H1 (cell line): Measurements from ENCODE around the gene CDC42EP5.

ENCODE experiments used
- CREB1 ChIP-seq: IDR thresholded peaks from 2 replicates; pipeline ENCODE4 v1.6.1; 2012; ENCODE audit warnings: inconsistent platforms
- CTCF ChIP-seq, 3 experiments: IDR thresholded peaks; 1 replicate in 2 of 3; 2 replicates in 1 of 3; pipeline versions ENCODE4 v1.5.1 to v1.6.1; 2011; ENCODE audit warnings: low read length in 3 of 3, mild to moderate bottlenecking in 3 of 3, inconsistent platforms in 2 of 3, low read depth in 1 of 3, moderate library complexity in 1 of 3; ENCODE audit not compliant: insufficient read depth in 1 of 3; ENCODE audit errors: control extremely low read depth in 1 of 3
- GABPA ChIP-seq: IDR thresholded peaks from 2 replicates; pipeline ENCODE4 v1.6.1; 2011; ENCODE audit warnings: mild to moderate bottlenecking, low read length, moderate library complexity, borderline replicate concordance; ENCODE audit not compliant: insufficient read depth
- NANOG ChIP-seq: IDR thresholded peaks from 2 replicates; pipeline ENCODE4 v1.6.1; 2011; ENCODE audit warnings: low read length, low read depth, mild to moderate bottlenecking, inconsistent platforms; ENCODE audit not compliant: insufficient read depth, poor library complexity, severe bottlenecking
- POLR2A ChIP-seq, 2 experiments: IDR thresholded peaks; 1 replicate in 1 of 2; 2 replicates in 1 of 2; pipeline ENCODE4 v1.6.1; 2011; ENCODE audit warnings: low read depth in 2 of 2, low read length in 2 of 2, mild to moderate bottlenecking in 2 of 2; ENCODE audit errors: control extremely low read depth in 1 of 2
- POLR2AphosphoS5 ChIP-seq: IDR thresholded peaks from 2 replicates; pipeline ENCODE4 v1.6.1; 2011; ENCODE audit warnings: low read depth, low read length
- RAD21 ChIP-seq, 2 experiments: IDR thresholded peaks in 1 of 2; conservative IDR thresholded peaks in 1 of 2; 2 replicates each; pipeline ENCODE4 v1.6.1; 2011; ENCODE audit warnings: low read depth in 2 of 2, low read length in 2 of 2, improper control_type of control experiment in 1 of 2, inconsistent platforms in 1 of 2, mild to moderate bottlenecking in 1 of 2, moderate library complexity in 1 of 2

DNA sequence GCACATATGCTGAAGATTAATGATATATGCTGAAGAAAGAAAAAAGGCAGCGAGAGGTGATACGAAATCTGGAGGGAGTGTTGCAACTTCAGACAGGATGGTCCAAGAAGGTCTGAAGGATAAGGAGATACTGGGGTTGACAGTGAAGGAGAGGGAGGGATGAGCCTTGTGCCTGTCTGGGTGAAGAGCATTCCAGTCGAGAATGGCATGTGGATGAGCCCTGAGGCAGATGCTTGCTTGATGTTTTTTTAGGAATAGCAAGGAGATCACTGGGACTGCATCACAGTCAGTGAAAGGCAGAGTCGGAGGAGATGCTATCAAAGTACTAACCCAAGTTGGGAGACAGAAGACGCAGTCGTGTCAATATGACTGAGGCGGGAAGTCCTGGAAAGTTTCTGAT, 16.2 kb upstream of the CDC42EP5 start:
- TF ChIP-seq POLR2A (IDR thresholded peaks at IDR 0.05; ENCODE audit: control extremely low read depth in 1 of 2, low read depth in 2 of 2, low read length in 2 of 2) = no peak
- no peak for TF ChIP-seq POLR2AphosphoS5
- no peak for TF ChIP-seq CREB1
- TF ChIP-seq CTCF (IDR thresholded peaks at IDR 0.05; ENCODE audit: control extremely low read depth in 1 of 3, insufficient read depth in 1 of 3, low read depth in 1 of 3, low read length in 3 of 3) = no peak
- TF ChIP-seq RAD21 (IDR thresholded peaks at IDR 0.05 in 1 of 2, conservative IDR thresholded peaks at IDR 0.05 in 1 of 2; ENCODE audit: low read depth in 2 of 2, low read length in 2 of 2) = no peak
- TF ChIP-seq GABPA = no peak
- TF ChIP-seq NANOG = no peak
